Neural cell (in vitro differentiated cells): Measurements from ENCODE around the gene PGR.

Source experiments
- CTCF ChIP-seq: fragments of 450-650 bp; IDR thresholded peaks from 2 replicates; pipeline ENCODE4 v1.5.1; 2014; ENCODE audit warnings: antibody characterized with exemption, mild to moderate bottlenecking, moderate library complexity; ENCODE audit not compliant: poor library complexity, severe bottlenecking
- EP300 ChIP-seq: fragments of 450-650 bp; conservative IDR thresholded peaks from 2 replicates; pipeline ENCODE4 v1.6.1; 2014; ENCODE audit warnings: antibody characterized with exemption, mild to moderate bottlenecking, moderate library complexity; ENCODE audit not compliant: poor library complexity, severe bottlenecking
- EZH2 ChIP-seq: fragments of 200-600, 300-800 bp; shearing (Covaris generic), sonication (generic); IDR thresholded peaks from 2 replicates; pipeline ENCODE4 v1.6.1; 2014; ENCODE audit warnings: antibody characterized with exemption, low read length, borderline replicate concordance, mild to moderate bottlenecking; ENCODE audit not compliant: insufficient read depth, poor library complexity, severe bottlenecking
- MXI1 ChIP-seq: fragments of 450-650 bp; conservative IDR thresholded peaks from 2 replicates; pipeline ENCODE4 v1.6.1; 2014; ENCODE audit warnings: antibody characterized with exemption, mild to moderate bottlenecking; ENCODE audit not compliant: poor library complexity, severe bottlenecking
- POLR2AphosphoS5 ChIP-seq: IDR thresholded peaks from 2 replicates; pipeline ENCODE4 v1.6.1; 2012
- RAD21 ChIP-seq: fragments of 450-650 bp; conservative IDR thresholded peaks from 2 replicates; pipeline ENCODE4 v1.6.1; 2014; ENCODE audit warnings: antibody characterized with exemption, mild to moderate bottlenecking, moderate library complexity
- REST ChIP-seq: IDR thresholded peaks from 2 replicates; pipeline ENCODE4 v1.6.1; 2012; ENCODE audit warnings: borderline replicate concordance
- SMC3 ChIP-seq: fragments of 450-650 bp; conservative IDR thresholded peaks from 2 replicates; pipeline ENCODE4 v1.6.1; 2014; ENCODE audit warnings: antibody characterized with exemption, mild to moderate bottlenecking, moderate library complexity; ENCODE audit not compliant: poor library complexity
- TAF1 ChIP-seq: IDR thresholded peaks from 2 replicates; pipeline ENCODE4 v1.6.1; 2012; ENCODE audit warnings: low read depth

DNA sequence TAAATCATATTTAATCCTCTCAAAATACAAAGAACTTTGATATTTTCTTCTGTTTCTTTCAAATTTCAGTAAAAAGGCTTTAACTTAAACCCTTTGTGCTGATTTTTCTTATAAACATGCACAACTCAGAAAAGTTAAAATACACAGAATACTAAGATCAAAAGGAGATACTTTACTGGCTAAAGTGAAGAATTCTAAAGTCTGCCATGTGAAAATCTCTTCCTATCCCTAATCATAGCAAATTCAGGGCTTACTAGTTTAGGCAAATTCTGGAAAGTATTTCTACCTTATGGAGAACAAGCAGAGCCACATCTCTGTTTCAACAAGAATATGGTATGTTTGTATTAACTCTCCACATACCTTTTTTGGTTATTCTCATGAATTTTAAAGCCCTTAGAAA, 96.6 kb downstream of the PGR start:
- no peak for TF ChIP-seq CTCF
- TF ChIP-seq EP300, result no peak
- no peak for TF ChIP-seq POLR2AphosphoS5
- no peak for TF ChIP-seq EZH2
- no peak for TF ChIP-seq SMC3
- TF ChIP-seq RAD21, result no peak
- TF ChIP-seq TAF1, result no peak
- TF ChIP-seq REST, result no peak
- TF ChIP-seq MXI1, result no peak
